DND-41 (cell line): ENCODE data around the gene KCNA1.

ENCODE experiments used
- CTCF ChIP-seq: IDR thresholded peaks from 2 replicates; pipeline ENCODE4 v1.5.1; 2012; ENCODE audit warnings: borderline replicate concordance, low read length, moderate library complexity, mild to moderate bottlenecking; ENCODE audit not compliant: poor library complexity, severe bottlenecking; ENCODE audit errors: extremely low read depth
- EZH2 ChIP-seq: IDR thresholded peaks from 3 replicates; pipeline ENCODE4 v1.6.1; 2012; ENCODE audit warnings: borderline replicate concordance, low read depth, mild to moderate bottlenecking, moderate library complexity, low read length, inconsistent platforms; ENCODE audit not compliant: severe bottlenecking

GRCh38 chr12:4962539-4963486, 53.1 kb downstream of the KCNA1 start:
- TF ChIP-seq CTCF (no peak), EZH2 (no peak)
